NOMO-1 (cell line): ENCODE results near the gene AKAP1.

Experiments
- DNase-seq, 2 experiments: peaks; one replicate each; lab custom pipeline; 2025; ENCODE audit not compliant: unreplicated experiment in 2 of 2; lab: John Stamatoyannopoulos, UW

The AKAP1 gene

GRCh38 chr17:57105591-57105990, 20.5 kb downstream of the AKAP1 start:
- DNase-seq: no peak

- DNase-seq: no peak
Observed at GRCh38 chr17:57106107-57106835, 21.2 kb downstream of the AKAP1 start.

DNA sequence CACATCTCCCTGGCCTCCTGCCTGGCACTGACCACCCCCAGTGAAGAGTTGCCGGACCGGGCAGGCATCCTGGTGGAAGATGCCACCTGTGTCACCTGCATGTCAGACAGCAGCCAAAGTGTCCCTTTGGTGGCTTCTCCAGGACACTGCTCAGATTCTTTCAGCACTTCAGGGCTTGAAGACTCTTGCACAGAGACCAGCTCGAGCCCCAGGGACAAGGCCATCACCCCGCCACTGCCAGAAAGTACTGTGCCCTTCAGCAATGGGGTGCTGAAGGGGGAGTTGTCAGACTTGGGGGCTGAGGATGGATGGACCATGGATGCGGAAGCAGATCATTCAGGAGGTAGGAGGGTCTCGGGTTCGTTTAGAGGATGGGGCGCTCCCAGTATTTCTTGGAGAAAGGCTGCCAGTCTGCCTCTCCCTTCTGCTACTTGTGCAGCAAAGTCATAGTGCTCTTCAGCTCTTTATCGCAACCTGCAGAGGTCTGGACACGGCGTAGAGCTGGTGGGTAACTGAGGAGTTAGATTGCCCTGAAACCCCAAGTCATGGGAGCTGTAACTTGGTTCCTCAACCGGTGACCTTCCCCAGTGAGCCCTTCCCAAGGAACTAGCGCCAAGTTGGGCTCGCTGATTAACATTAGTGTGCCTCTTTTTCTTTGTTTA, 21.9 kb downstream of the AKAP1 start:
- no peak for DNase-seq

GRCh38 chr17:57107498-57108101, 22.6 kb downstream of the AKAP1 start:
- no peak for DNase-seq

DNA sequence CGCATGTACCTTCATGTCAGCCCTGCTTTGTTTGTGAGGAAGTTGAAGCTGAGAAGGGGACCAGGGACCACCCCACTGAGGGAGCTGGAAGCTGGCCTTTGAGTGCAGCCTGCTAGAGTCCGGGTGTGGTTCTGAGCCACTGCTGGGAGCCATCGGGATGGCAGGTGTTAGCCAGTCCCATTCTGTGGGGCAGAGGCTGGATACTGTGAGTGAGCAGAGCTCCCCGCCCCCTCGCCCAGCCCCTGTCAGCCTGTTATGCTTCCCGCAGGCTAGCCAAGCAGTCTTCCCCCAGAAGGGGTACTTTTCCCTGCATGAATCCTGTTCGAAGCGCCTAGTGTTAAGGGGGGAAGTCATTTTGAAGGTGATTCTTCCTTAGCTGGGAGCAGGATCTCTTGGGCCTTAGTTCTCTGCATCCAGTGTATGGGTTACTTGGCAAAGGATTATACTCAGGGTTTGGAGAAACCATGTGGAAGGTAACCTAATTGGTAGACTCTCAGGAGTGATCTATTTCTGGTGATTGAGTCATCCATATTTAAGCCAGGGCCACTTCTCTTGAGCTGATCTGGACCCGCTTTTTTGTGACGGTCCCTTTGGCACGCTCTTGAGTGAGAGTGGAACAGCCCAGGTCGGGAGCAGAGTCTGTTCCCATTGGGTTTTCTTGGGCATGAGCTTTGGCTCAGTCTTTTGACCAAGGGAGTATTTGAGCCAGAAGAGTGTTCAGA, 23.8 kb downstream of the AKAP1 start:
- DNase-seq: no peak

DNA sequence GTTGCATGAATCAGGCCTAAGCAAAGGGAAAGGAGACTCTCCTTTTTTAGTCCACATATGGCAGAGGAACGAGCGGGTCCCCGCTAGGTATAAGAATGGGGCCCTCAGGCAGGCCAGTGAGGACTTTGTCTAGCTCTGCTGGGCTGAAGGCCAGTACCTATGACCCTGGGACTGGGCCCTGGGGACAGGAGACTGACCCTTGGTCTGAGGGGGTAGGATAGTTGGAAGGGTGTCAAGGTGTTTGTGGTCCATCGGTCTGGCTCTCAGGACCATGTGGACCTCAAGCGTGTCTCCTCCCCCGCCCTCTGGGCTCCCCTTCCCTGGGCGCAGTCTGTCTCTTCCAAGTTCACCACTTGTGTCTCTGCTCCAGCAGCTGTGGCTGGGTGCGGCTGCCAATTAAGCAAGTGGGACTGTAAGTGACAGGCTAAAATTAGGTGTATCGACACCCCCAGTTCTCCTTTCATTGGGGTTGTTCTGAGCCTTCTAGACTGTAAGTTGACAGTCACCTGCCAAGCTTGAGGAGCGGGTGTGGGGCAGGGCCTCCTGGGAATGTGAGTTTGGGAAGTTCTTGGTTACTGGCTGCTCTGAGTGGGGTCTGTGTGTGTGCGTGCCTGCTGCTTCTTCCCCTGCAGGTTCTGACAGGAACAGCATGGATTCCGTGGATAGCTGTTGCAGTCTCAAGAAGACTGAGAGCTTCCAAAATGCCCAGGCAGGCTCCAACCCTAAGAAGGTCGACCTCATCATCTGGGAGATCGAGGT, 24.5 kb downstream of the AKAP1 start:
- DNase-seq: no peak

- DNase-seq: no peak
Observed at GRCh38 chr17:57110152-57110542, 25.1 kb downstream of the AKAP1 start.

- no peak for DNase-seq
Observed at GRCh38 chr17:57110579-57111325, 25.7 kb downstream of the AKAP1 start.

DNA sequence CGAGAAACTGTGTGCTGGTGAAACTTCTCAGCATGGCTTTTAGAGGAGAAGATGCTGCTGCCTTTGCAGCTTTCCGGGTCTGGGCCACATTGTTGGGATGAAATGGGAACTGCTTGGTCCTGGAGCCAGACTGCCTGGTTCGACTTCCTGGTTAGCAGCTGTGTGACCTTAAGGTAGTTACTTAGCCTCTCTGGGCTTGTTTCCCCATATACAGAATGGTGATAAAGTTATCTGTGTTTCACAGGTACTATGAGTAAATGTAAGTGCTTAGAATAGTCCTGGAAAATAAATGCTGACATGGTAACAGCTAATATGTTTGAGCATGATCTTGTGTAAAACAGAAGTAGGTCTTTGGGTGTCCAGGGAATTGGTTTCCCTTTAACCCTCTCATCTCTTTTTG, 26.3 kb downstream of the AKAP1 start:
- DNase-seq: no peak

GRCh38 chr17:57113011-57113410, 28.0 kb downstream of the AKAP1 start:
- DNase-seq: no peak

DNA sequence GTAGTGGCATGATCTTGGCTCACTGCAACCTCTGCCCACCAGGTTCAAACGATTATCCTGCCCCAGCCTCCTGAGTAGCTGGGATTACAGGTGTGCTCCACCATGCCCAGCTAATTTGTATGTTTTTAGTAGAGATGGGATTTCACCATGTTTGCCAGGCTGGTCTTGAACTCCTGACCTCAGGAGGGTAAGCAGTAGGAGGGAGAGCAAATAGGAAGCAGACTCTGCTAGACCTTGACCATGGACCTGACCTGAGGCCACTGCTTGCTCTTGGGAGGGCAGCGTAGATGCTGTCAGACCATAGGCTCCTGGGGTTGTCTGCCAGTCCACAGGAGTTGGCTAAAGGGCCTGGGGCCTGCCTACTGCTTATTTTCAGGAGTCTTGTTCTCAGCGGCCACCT, 28.6 kb downstream of the AKAP1 start:
- DNase-seq: no peak

DNA sequence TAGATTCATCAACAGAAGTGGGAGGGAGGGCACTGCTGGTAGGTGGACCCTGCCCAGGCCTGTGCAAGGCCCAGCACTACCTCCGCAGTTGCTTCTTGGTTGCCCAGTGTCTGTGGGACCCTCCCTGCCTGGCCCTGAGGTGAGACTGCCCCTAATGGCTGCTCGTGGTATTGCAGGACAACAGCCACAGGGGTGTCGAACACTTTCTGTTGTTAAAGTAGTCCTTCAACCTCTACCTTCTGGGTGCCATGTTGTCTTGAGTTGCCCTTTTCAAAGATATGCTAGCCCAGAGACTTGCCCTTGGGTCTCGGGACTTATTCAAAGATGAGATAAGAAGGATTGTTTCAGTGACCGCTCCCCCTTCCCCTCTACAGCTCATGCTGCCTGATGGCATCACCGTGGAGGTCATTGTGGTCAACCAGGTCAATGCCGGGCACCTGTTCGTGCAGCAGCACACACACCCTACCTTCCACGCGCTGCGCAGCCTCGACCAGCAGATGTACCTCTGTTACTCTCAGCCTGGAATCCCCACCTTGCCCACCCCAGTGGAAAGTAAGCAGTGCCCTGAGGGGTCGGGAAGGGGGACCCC, 29.1 kb downstream of the AKAP1 start:
- peak; percentile 7 to 13 for DNase-seq

GRCh38 chr17:57115377-57115776, 30.3 kb downstream of the AKAP1 start:
- DNase-seq: no peak

- DNase-seq: no peak
Observed at GRCh38 chr17:57115916-57116315, 30.9 kb downstream of the AKAP1 start.

DNA sequence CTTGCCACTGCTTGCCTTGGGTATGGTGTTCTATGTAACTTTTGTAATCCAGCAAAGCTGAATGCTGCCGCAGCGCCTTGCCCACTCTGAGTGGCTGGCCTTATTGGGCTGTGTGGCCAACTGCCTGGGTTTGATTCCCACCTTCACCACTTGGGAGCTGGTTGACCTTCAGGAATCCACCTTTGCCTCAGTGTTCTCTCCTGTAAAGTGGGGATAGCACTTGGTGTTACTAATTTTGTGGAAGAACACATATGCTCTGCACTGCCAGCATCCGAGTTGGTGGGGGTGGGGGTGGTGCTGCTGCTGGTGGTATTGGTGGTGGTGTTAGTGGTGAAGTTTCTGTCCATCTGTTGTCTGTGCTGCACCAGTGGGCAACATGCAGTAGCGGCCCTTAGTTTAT, 32.8 kb downstream of the AKAP1 start:
- DNase-seq: no peak

DNA sequence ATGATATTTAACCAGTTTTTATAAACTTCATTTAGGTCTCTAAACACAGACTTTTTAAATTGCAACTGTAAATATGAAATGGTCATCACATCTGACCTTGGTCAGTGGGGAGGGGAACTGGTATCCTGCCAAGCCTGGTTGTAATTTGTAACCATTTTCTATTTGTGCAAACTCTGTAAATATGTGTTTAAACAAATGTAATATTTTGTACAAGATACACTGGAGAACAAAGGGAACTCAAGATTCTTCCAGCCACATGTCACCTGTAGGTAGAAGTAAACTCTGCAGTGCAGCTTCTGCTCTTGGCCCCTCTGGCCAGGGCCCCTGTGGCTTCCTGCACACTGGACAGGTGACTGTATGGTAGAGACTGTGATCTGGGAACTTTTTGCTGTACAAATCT, 35.8 kb downstream of the AKAP1 start:
- DNase-seq: no peak

GRCh38 chr17:57121308-57122042, 36.4 kb downstream of the AKAP1 start:
- DNase-seq: no peak

DNA sequence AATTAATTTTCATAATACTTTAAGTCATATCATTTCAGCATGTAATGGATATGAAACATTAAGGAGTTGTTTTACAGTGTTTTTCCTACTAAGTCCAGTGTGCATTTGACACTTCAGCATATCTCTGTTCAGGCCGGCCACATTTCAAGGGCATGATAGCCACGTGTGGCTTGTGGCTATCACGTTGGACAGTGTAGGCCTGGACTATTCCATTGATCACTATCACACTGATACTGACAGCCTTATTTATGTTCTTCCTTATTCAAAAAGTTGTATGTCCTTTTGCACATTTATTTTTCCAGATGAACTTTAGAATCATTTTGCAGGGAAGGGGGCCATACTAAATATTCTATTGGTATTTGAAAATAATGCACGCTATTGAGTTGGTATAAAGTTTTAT, 39.0 kb downstream of the AKAP1 start:
- no peak for DNase-seq

DNA sequence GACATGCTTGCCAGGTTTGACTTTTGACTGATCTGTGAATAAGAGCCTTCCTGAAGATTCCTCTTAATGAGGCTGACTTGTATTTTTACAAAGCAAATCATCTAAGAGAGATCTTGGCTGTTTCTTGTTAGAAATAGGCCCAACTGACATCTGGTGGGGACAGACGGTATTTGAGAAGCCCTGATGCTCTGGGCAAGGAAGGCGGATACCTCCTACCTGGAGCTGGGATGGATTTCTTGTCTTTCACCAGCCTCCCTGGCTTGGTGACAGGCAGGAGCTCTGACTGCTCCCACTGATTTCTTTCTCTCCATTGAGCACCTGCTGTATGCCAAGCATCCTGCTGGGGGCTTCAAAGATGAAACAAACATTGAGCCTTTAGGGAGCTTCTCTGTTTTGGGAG, 40.4 kb downstream of the AKAP1 start:
- no peak for DNase-seq
